ENCODE measurements around the gene SMOC1.

Gene SMOC1

DNA sequence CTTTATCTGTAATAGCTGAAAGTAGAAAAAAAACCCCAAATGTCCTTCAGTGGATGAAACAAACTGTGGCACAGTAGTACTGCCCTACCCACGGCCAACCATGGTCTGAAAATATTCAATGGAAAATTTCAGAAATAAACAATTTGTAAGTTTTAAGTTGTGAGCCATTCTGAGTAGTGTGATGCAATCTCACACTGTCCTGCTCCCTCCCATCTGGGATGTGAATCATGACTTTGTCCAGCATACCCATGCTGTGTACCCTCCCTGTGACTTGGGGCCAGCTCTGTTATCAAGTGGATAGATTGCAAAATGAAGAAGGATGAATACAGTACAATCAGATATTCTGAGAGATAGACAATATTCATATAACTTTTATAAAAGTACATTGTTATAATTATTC is 106.2 kb downstream of the SMOC1 start:
- no peak overlapping the region for H3K4me3 ChIP-seq (ENCODE audit: low read depth, low read length)
- TF ChIP-seq POLR2A (IDR thresholded peaks at IDR 0.05; ENCODE audit: extremely low read depth, insufficient read length) (no peak), MYC (IDR thresholded peaks at IDR 0.05; ENCODE audit: low read depth, low read length) (no peak)
- TF ChIP-seq, protein P1, sequence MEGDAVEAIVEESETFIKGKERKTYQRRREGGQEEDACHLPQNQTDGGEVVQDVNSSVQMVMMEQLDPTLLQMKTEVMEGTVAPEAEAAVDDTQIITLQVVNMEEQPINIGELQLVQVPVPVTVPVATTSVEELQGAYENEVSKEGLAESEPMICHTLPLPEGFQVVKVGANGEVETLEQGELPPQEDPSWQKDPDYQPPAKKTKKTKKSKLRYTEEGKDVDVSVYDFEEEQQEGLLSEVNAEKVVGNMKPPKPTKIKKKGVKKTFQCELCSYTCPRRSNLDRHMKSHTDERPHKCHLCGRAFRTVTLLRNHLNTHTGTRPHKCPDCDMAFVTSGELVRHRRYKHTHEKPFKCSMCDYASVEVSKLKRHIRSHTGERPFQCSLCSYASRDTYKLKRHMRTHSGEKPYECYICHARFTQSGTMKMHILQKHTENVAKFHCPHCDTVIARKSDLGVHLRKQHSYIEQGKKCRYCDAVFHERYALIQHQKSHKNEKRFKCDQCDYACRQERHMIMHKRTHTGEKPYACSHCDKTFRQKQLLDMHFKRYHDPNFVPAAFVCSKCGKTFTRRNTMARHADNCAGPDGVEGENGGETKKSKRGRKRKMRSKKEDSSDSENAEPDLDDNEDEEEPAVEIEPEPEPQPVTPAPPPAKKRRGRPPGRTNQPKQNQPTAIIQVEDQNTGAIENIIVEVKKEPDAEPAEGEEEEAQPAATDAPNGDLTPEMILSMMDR (IDR thresholded peaks at IDR 0.05; ENCODE audit: low read depth, low read length), result no peak
- TF ChIP-seq, protein P2, sequence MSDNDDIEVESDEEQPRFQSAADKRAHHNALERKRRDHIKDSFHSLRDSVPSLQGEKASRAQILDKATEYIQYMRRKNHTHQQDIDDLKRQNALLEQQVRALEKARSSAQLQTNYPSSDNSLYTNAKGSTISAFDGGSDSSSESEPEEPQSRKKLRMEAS (IDR thresholded peaks at IDR 0.05; ENCODE audit: low read depth, low read length), result no peak
- peak; percentile 16 for DNase-seq (ENCODE audit: low read depth)

DNA sequence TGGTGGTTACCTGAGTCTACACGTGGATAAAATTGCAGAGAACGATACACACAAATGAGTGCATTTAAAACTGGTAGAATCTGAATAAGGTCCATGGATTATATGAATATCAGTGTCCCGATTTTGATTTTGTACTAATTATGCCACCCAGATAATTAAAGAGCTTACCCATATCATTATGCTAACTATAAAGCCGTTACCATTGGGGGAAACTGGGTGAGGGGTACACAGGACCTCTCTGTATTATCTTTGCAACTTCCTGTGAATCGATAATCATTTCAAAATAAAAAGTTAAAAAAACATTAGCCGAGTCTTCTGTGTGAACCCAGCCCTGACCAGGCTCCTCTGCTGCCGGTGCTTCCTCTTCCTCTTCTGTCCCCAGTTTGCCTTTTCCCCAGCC is 107.1 kb downstream of the SMOC1 start:
- no peak overlapping the region for H3K4me3 ChIP-seq (ENCODE audit: low read depth, low read length)
- no peak for TF ChIP-seq MYC (IDR thresholded peaks at IDR 0.05; ENCODE audit: low read depth, low read length)
- TF ChIP-seq, protein P1 (IDR thresholded peaks at IDR 0.05; ENCODE audit: low read depth, low read length), result no peak
- TF ChIP-seq, protein P2 (IDR thresholded peaks at IDR 0.05; ENCODE audit: low read depth, low read length), result no peak
- no peak for TF ChIP-seq POLR2A (IDR thresholded peaks at IDR 0.05; ENCODE audit: extremely low read depth, insufficient read length)
- DNase-seq (ENCODE audit: low read depth), result no peak

DNA sequence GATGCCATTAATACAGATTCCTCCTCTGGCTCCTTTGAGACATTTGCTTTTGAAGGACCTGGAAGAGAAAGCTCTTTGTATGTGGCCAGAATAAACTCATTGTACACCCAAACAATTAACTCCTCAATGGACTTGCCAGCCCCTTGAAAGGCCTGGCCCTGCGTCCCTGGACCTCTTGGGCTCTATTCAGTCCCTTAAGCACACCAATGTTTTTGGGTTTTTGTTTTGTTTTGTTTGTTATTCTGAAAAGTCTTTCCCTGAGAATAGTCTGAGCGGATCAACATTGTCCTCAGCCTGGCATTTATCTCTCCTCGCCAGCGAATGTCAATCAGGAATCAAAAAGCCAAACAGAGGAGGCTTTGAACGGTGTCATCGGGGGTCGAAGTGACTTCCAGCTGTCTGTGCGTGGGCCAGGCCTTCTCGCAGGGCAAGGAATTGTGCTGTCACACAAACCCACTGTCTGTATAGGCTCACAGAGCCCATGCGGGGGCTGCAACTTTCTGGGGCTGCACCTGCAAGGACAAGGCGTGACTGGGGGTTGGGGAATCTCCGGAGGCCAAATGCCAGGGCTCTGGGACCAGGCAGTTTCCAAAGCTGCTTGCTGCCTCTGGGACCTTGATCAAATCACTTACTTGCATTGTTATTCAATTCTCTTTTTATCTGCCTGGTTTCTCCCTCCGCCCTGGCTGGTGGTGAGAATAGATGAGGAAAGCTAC is 108.3 kb downstream of the SMOC1 start:
- no peak for DNase-seq (ENCODE audit: low read depth)
- TF ChIP-seq, protein P1 (IDR thresholded peaks at IDR 0.05; ENCODE audit: low read depth, low read length), result no peak
- no peak for TF ChIP-seq POLR2A (IDR thresholded peaks at IDR 0.05; ENCODE audit: extremely low read depth, insufficient read length)
- TF ChIP-seq MYC (IDR thresholded peaks at IDR 0.05; ENCODE audit: low read depth, low read length), result no peak
- TF ChIP-seq, protein P2 (IDR thresholded peaks at IDR 0.05; ENCODE audit: low read depth, low read length), result no peak
- H3K4me3 ChIP-seq (ENCODE audit: low read depth, low read length), result no peak overlapping the region

DNA sequence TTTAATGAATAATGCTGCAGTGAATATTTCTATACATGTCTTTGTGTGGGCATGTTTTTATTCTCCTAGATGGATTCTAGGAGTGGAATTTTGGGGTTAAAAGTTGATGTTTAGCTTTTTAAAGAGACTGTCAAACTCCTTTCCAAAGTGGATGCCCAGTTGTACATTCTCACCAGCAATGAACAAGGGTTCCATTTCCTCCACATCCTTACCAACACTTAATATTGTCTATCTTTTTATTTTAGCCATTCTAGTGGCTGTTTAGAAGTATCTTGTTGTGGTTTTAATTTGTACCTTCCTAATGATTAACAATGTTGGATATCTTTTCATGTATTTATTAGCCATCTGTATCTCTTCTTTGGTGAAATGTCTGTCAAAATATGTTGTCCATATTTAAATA is 109.8 kb downstream of the SMOC1 start:
- H3K4me3 ChIP-seq (ENCODE audit: low read depth, low read length), result no peak overlapping the region
- TF ChIP-seq, protein P1 (IDR thresholded peaks at IDR 0.05; ENCODE audit: low read depth, low read length), result no peak
- TF ChIP-seq, protein P2 (IDR thresholded peaks at IDR 0.05; ENCODE audit: low read depth, low read length), result no peak
- TF ChIP-seq POLR2A (IDR thresholded peaks at IDR 0.05; ENCODE audit: extremely low read depth, insufficient read length) (no peak), MYC (IDR thresholded peaks at IDR 0.05; ENCODE audit: low read depth, low read length) (no peak)
- no peak for DNase-seq (ENCODE audit: low read depth)

DNA sequence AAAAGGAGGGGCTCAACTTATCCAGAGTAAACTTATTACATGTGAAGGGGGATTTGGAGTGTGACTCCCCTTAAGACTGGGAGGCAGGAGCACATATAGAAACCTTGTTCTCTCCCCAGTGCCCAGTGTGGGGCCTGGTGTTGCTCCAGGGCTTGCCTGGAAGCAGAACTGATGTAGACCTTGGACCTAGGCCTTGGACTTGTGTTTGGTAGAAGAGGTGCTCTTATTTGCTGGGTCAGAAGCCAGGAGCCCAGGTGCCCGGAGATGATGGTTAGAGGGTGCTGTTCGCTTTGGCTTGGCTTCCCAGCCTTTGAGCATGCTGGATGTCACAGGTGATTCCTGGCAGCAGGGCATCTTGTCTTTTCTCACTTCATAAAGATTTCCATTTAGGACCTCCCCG is 110.4 kb downstream of the SMOC1 start:
- TF ChIP-seq, protein P1 (IDR thresholded peaks at IDR 0.05; ENCODE audit: low read depth, low read length), result no peak
- TF ChIP-seq, protein P2 (IDR thresholded peaks at IDR 0.05; ENCODE audit: low read depth, low read length), result no peak
- no peak for TF ChIP-seq POLR2A (IDR thresholded peaks at IDR 0.05; ENCODE audit: extremely low read depth, insufficient read length)
- TF ChIP-seq MYC (IDR thresholded peaks at IDR 0.05; ENCODE audit: low read depth, low read length), result no peak
- H3K4me3 ChIP-seq (ENCODE audit: low read depth, low read length), result no peak overlapping the region
- DNase-seq (ENCODE audit: low read depth), result no peak
